Neural cell (in vitro differentiated cells): ENCODE results near the gene SAC3D1. TPM values are rescaled to one million over a fixed set of nuclear protein-coding genes. Genes with fewer than 3 reads are reported as not detected.

Experiments
- H2AFZ ChIP-seq: fragments of 200-600, 300-800 bp; sonication (generic), shearing (Covaris generic); 2 replicates; pipeline ENCODE4 v1.6.0; 2014; ENCODE audit warnings: low read depth, mild to moderate bottlenecking, antibody characterized with exemption, low read length, moderate library complexity
- H3F3A ChIP-seq: fragments of 200-600 bp; shearing (Covaris generic); 2 replicates; pipeline ENCODE4 v1.6.1; 2016; ENCODE audit warnings: mild to moderate bottlenecking, moderate library complexity, mixed read lengths, antibody characterized with exemption, low read length; ENCODE audit not compliant: insufficient read depth, poor library complexity, severe bottlenecking
- H3K27ac ChIP-seq: fragments of 200-600, 300-800 bp; sonication (generic), shearing (Covaris generic); 2 replicates; pipeline ENCODE4 v1.5.1; 2014; ENCODE audit warnings: mild to moderate bottlenecking, low read length, moderate library complexity
- H3K27me3 ChIP-seq: fragments of 300-800, 200-600 bp; sonication (generic), shearing (Covaris generic); 2 replicates; pipeline ENCODE4 v1.6.0; 2014; ENCODE audit warnings: mild to moderate bottlenecking, low read depth, low read length, moderate library complexity; ENCODE audit not compliant: insufficient read depth
- H3K36me3 ChIP-seq: fragments of 300-800, 200-600 bp; sonication (generic), shearing (Covaris generic); 2 replicates; pipeline ENCODE4 v1.5.1; 2014; ENCODE audit warnings: mild to moderate bottlenecking, antibody characterized with exemption, low read length, moderate library complexity; ENCODE audit not compliant: insufficient read depth
- H3K4me2 ChIP-seq: fragments of 300-800, 200-600 bp; sonication (generic), shearing (Covaris generic); 2 replicates; pipeline ENCODE4 v1.6.0; 2014; ENCODE audit warnings: mild to moderate bottlenecking, low read length
- H3K4me3 ChIP-seq: fragments of 300-800, 200-600 bp; sonication (generic), shearing (Covaris generic); 2 replicates; pipeline ENCODE4 v1.5.1; 2014; ENCODE audit warnings: mild to moderate bottlenecking, low read length, moderate library complexity
- H3K79me2 ChIP-seq: fragments of 200-600 bp; shearing (Covaris generic); replicated peaks from 2 replicates; pipeline ENCODE4 v1.6.0; 2014; ENCODE audit warnings: mild to moderate bottlenecking, low read length, moderate library complexity; ENCODE audit not compliant: insufficient read depth
- H3K9ac ChIP-seq: fragments of 300-800, 200-600 bp; sonication (generic), shearing (Covaris generic); 2 replicates; pipeline ENCODE4 v1.6.1; 2016; ENCODE audit warnings: mild to moderate bottlenecking, low read length, mixed read lengths
- H3K9me2 ChIP-seq: fragments of 200-600 bp; shearing (Covaris generic); 2 replicates; pipeline ENCODE4 v1.6.1; 2016; ENCODE audit warnings: mild to moderate bottlenecking, low read length, mixed read lengths; ENCODE audit not compliant: insufficient read depth
- H3K9me3 ChIP-seq: fragments of 200-600, 300-800 bp; sonication (generic), shearing (Covaris generic); 2 replicates; pipeline ENCODE4 v1.6.1; 2016; ENCODE audit warnings: mild to moderate bottlenecking, mixed run types, low read length, moderate library complexity, mixed read lengths
- H4K20me1 ChIP-seq: fragments of 200-600 bp; shearing (Covaris generic); 2 replicates; pipeline ENCODE4 v1.6.1; 2016; ENCODE audit warnings: mild to moderate bottlenecking, mixed run types; ENCODE audit not compliant: insufficient read depth
- CTCF ChIP-seq: fragments of 450-650 bp; IDR thresholded peaks from 2 replicates; pipeline ENCODE4 v1.5.1; 2014; ENCODE audit warnings: antibody characterized with exemption, mild to moderate bottlenecking, moderate library complexity; ENCODE audit not compliant: poor library complexity, severe bottlenecking
- EP300 ChIP-seq: fragments of 450-650 bp; conservative IDR thresholded peaks from 2 replicates; pipeline ENCODE4 v1.6.1; 2014; ENCODE audit warnings: antibody characterized with exemption, mild to moderate bottlenecking, moderate library complexity; ENCODE audit not compliant: poor library complexity, severe bottlenecking
- EZH2 ChIP-seq: fragments of 200-600, 300-800 bp; shearing (Covaris generic), sonication (generic); IDR thresholded peaks from 2 replicates; pipeline ENCODE4 v1.6.1; 2014; ENCODE audit warnings: antibody characterized with exemption, low read length, borderline replicate concordance, mild to moderate bottlenecking; ENCODE audit not compliant: insufficient read depth, poor library complexity, severe bottlenecking
- MXI1 ChIP-seq: fragments of 450-650 bp; conservative IDR thresholded peaks from 2 replicates; pipeline ENCODE4 v1.6.1; 2014; ENCODE audit warnings: antibody characterized with exemption, mild to moderate bottlenecking; ENCODE audit not compliant: poor library complexity, severe bottlenecking
- POLR2AphosphoS5 ChIP-seq: IDR thresholded peaks from 2 replicates; pipeline ENCODE4 v1.6.1; 2012
- RAD21 ChIP-seq: fragments of 450-650 bp; conservative IDR thresholded peaks from 2 replicates; pipeline ENCODE4 v1.6.1; 2014; ENCODE audit warnings: antibody characterized with exemption, mild to moderate bottlenecking, moderate library complexity
- REST ChIP-seq: IDR thresholded peaks from 2 replicates; pipeline ENCODE4 v1.6.1; 2012; ENCODE audit warnings: borderline replicate concordance
- SMC3 ChIP-seq: fragments of 450-650 bp; conservative IDR thresholded peaks from 2 replicates; pipeline ENCODE4 v1.6.1; 2014; ENCODE audit warnings: antibody characterized with exemption, mild to moderate bottlenecking, moderate library complexity; ENCODE audit not compliant: poor library complexity
- TAF1 ChIP-seq: IDR thresholded peaks from 2 replicates; pipeline ENCODE4 v1.6.1; 2012; ENCODE audit warnings: low read depth
- polyA plus RNA-seq: library from polyadenylated mRNA; depleted of rRNA; stranded (reverse); fragments of >200 nt; gene quantifications from 2 replicates; pipeline ENCODE4 v1.2.3, GENCODE V29; 2014

Gene SAC3D1
- polyA plus RNA-seq, 1 donor from 2014 or later = 23.5 TPM

- Histone ChIP-seq H3K79me2 (no peaks in the 10 kb centered on the region), H3K27me3 (no peaks in the 10 kb centered on the region), H3K27ac (no peak overlapping the region), H3K9me3 (no peaks in the 10 kb centered on the region), H3K36me3 (no peaks in the 10 kb centered on the region), H3K9ac (no peak overlapping the region), H2AFZ (no peak overlapping the region), H3K4me3 (no peak overlapping the region), H4K20me1 (no peaks in the 10 kb centered on the region), H3K9me2 (no peaks in the 10 kb centered on the region), H3F3A (no peaks in the 10 kb centered on the region), H3K4me2 (no peak overlapping the region)
- TF ChIP-seq CTCF (no peak), POLR2AphosphoS5 (no peak), SMC3 (no peak), EP300 (no peak), TAF1 (no peak), EZH2 (no peak), RAD21 (no peak), REST (no peak)
These were observed 5.4 kb upstream of the SAC3D1 start for GRCh38 chr11:65035579-65035978.

- H3K9me2 ChIP-seq = no peaks in the 10 kb centered on the region
- no peaks in the 10 kb centered on the region for H4K20me1 ChIP-seq
- H3K36me3 ChIP-seq = no peaks in the 10 kb centered on the region
- H3F3A ChIP-seq = no peaks in the 10 kb centered on the region
- no peak overlapping the region for H3K27ac ChIP-seq
- no peak for TF ChIP-seq REST
- no peak for TF ChIP-seq EP300
- no peak for TF ChIP-seq TAF1
- no peak for TF ChIP-seq RAD21
- no peak for TF ChIP-seq POLR2AphosphoS5
- TF ChIP-seq SMC3 = no peak
- TF ChIP-seq EZH2 = no peak
- no peak for TF ChIP-seq MXI1
- no peaks in the 10 kb centered on the region for H3K27me3 ChIP-seq
- no peak overlapping the region for H2AFZ ChIP-seq
- H3K9me3 ChIP-seq = no peaks in the 10 kb centered on the region
- H3K9ac ChIP-seq = no peak overlapping the region
- no peaks in the 10 kb centered on the region for H3K79me2 ChIP-seq
- H3K4me2 ChIP-seq = no peak overlapping the region
- H3K4me3 ChIP-seq = no peak overlapping the region
These were observed 4.1 kb upstream of the SAC3D1 start for GRCh38 chr11:65036931-65037330.
